ENCODE data around the gene SLX4IP. TPM values are rescaled to one million over a fixed set of nuclear protein-coding genes. Genes with fewer than 3 reads are reported as not detected.
"Not testable (repeated sequence)": the region's sequence is repeated elsewhere in the genome, so short reads cannot be mapped to it uniquely, and the experiment has no call there.

The SLX4IP gene
- total RNA-seq, 1 donor from 2014 or later, result 7.1 TPM

- DNase-seq (ENCODE audit: low read depth), result peak; percentile 97
Measured at GRCh38 chr20:10603971-10604864, 169.1 kb downstream of the SLX4IP start.

- no peak for DNase-seq (ENCODE audit: low read depth)
Measured at GRCh38 chr20:10604865-10605440, 169.8 kb downstream of the SLX4IP start.

- DNase-seq (ENCODE audit: low read depth), result no peak
Measured at GRCh38 chr20:10605547-10606195, 170.6 kb downstream of the SLX4IP start.

GRCh38 chr20:10609276-10609675 lies 174.2 kb downstream of the SLX4IP start:
- no peak for DNase-seq (ENCODE audit: low read depth)

- DNase-seq (ENCODE audit: low read depth), result no peak
Measured at GRCh38 chr20:10609770-10610169, 174.7 kb downstream of the SLX4IP start.

- no peak for DNase-seq (ENCODE audit: low read depth)
Measured at GRCh38 chr20:10610251-10610650, 175.1 kb downstream of the SLX4IP start.

GRCh38 chr20:10611357-10611756 lies 176.3 kb downstream of the SLX4IP start:
- no peak for DNase-seq (ENCODE audit: low read depth)

- DNase-seq (ENCODE audit: low read depth), result not testable (repeated sequence)
Measured at GRCh38 chr20:10613426-10613825, 178.3 kb downstream of the SLX4IP start.

- no peak for DNase-seq (ENCODE audit: low read depth)
Measured at GRCh38 chr20:10613911-10614310, 178.8 kb downstream of the SLX4IP start.

- DNase-seq (ENCODE audit: low read depth), result no peak
Measured at GRCh38 chr20:10616212-10616611, 181.1 kb downstream of the SLX4IP start.

GRCh38 chr20:10617549-10618133 lies 182.5 kb downstream of the SLX4IP start:
- DNase-seq (ENCODE audit: low read depth), result not testable (repeated sequence)

- DNase-seq (ENCODE audit: low read depth), result no peak
Measured at GRCh38 chr20:10618611-10619245, 183.6 kb downstream of the SLX4IP start.

GRCh38 chr20:10619427-10619826 lies 184.3 kb downstream of the SLX4IP start:
- peak; percentile 96 for DNase-seq (ENCODE audit: low read depth)

GRCh38 chr20:10621149-10621548 lies 186.0 kb downstream of the SLX4IP start:
- no peak for DNase-seq (ENCODE audit: low read depth)

GRCh38 chr20:10622657-10623418 lies 187.7 kb downstream of the SLX4IP start:
- DNase-seq (ENCODE audit: low read depth), result no peak

GRCh38 chr20:10625641-10626040 lies 190.5 kb downstream of the SLX4IP start:
- peak; percentile 53 for DNase-seq (ENCODE audit: low read depth)

GRCh38 chr20:10626896-10627295 lies 191.8 kb downstream of the SLX4IP start:
- no peak for DNase-seq (ENCODE audit: low read depth)

GRCh38 chr20:10629946-10630650 lies 195.0 kb downstream of the SLX4IP start:
- DNase-seq (ENCODE audit: low read depth), result no peak

GRCh38 chr20:10631126-10631525 lies 196.0 kb downstream of the SLX4IP start:
- no peak for DNase-seq (ENCODE audit: low read depth)

- no peak for DNase-seq (ENCODE audit: low read depth)
Measured at GRCh38 chr20:10632721-10633509, 197.8 kb downstream of the SLX4IP start.

All from renal cortical epithelial cell (primary cell).